GM20000 (cell line): Measurements from ENCODE around the gene PRKN.

ENCODE experiments used
- DNase-seq: peaks from one replicate; pipeline ENCODE4 v3.0.0; 2012; ENCODE audit warnings: low spot score
- TF ChIP-seq, protein P1 (sequence below): IDR thresholded peaks from 2 replicates; pipeline ENCODE4 v1.5.1; 2012; ENCODE audit warnings: mild to moderate bottlenecking, control low read depth; ENCODE audit errors: extremely low read depth, missing control alignments

The PRKN gene

DNA sequence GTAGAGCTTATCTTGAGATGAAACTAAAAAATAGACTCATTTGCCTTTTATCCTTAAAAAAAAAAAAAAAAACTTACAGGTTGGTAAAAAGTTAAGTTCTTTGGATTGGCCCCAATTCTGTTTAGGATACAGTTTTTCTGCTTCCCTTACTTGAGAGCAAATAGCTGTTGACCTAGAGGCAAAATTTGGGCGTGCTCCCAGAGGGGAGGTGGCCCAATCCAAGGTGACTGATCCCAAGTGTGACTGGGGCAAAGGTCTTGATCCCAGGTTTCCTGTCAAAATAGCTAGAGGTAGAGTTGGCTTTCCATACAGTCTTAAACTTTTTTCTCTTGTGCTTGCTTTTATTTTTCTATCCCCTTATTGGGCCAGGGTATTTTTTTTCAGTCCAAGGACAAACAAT, 1089.9 kb downstream of the PRKN start:
- TF ChIP-seq, protein P1, sequence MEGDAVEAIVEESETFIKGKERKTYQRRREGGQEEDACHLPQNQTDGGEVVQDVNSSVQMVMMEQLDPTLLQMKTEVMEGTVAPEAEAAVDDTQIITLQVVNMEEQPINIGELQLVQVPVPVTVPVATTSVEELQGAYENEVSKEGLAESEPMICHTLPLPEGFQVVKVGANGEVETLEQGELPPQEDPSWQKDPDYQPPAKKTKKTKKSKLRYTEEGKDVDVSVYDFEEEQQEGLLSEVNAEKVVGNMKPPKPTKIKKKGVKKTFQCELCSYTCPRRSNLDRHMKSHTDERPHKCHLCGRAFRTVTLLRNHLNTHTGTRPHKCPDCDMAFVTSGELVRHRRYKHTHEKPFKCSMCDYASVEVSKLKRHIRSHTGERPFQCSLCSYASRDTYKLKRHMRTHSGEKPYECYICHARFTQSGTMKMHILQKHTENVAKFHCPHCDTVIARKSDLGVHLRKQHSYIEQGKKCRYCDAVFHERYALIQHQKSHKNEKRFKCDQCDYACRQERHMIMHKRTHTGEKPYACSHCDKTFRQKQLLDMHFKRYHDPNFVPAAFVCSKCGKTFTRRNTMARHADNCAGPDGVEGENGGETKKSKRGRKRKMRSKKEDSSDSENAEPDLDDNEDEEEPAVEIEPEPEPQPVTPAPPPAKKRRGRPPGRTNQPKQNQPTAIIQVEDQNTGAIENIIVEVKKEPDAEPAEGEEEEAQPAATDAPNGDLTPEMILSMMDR: no peak
- no peak for DNase-seq

DNA sequence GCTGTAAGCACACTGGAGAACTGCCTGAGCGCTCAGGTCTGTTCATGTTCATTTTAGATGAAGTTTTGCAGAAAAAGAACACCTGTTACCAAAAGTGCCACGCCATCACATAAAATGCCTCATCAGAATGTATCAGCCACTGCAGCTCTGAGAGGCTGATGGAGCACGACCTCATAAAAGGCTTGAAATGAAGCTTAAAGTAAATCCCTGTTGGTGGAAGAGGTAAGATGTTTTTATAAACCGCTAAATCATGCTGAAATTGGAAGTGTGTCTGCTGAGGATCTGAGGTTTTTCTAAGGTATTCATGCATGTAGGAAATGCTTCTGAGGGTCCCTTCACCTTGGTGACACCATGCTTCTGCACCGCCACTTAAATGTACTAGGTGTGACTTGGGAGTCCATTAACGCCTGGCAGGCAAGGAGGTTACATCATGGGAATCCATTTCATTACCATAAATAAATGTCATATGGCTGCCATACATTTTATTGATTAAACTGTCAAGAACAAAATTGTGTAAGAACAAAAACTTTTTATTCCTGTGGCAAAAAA, 1090.6 kb downstream of the PRKN start:
- no peak for DNase-seq
- TF ChIP-seq, protein P1: no peak

DNA sequence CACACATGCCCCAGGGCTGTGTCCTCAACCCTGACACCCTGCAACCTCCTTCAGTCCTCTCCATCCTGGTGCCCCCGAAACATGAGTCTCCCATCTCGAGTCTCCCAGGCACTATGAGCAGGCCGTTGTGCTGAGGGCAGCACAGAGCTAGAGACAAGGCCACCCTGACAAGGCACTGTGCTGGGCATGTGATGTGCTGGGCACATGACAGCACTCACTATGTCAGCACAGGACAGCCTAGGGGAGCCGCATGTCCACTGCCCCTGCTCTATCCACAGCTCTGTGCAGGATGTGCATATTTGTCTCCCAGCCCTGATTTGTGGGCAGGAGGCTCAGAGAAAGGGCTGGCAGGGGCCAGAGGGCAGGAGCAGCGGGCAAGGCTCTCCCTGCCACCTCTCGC, 1091.6 kb downstream of the PRKN start:
- no peak for DNase-seq
- TF ChIP-seq, protein P1: no peak

DNA sequence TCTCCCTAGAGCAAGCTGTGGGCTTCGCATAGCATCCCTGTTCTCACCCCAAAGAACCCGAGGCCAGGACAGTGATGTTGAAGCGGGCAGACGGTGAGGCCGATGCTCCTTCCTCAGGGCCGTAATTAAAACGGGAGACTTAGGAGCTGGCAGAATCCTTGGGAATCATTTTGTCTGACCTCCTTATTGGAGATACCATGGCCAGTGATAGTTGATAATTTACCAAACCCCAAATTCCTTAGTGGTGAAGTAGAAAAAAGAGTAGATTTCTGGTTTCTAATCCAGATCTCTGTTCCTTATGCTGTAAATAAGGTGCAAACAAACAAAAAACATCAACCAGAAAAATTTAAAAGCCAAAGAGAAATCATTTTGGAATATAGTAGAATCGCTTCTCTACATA, 1092.7 kb downstream of the PRKN start:
- TF ChIP-seq, protein P1: no peak
- DNase-seq: no peak

DNA sequence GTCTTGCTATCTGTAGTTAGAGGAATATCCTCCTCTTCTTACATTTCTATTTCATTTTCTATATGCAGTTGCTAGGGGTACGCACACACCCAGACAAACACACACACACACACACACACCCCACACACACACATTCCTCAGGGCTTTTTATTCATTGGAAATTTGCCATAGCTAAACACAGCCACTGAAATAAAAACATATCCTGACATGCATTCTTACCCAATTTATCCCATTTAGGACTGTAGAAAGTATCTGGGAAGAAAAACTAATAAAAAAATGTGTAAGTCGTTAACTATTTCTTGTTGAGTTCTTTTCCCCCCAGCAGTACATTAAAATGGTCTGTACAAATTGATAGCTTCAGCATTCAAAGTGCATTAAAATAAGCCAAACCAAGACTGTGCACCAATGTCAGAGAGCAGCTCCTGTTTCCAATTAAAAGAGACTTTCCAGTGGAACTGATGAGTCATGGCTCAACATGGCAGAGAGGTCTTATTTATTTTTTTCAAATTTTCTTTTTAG, 1095.8 kb downstream of the PRKN start:
- no peak for DNase-seq
- TF ChIP-seq, protein P1: no peak

- TF ChIP-seq, protein P1: no peak
- no peak for DNase-seq
Measured at GRCh38 chr6:161630674-161631073, 1096.9 kb downstream of the PRKN start.

- TF ChIP-seq, protein P1: no peak
- no peak for DNase-seq
Measured at GRCh38 chr6:161626132-161626676, 1101.4 kb downstream of the PRKN start.
